ENCODE measurements around the gene LRRC49.

- TF ChIP-seq, protein P1, sequence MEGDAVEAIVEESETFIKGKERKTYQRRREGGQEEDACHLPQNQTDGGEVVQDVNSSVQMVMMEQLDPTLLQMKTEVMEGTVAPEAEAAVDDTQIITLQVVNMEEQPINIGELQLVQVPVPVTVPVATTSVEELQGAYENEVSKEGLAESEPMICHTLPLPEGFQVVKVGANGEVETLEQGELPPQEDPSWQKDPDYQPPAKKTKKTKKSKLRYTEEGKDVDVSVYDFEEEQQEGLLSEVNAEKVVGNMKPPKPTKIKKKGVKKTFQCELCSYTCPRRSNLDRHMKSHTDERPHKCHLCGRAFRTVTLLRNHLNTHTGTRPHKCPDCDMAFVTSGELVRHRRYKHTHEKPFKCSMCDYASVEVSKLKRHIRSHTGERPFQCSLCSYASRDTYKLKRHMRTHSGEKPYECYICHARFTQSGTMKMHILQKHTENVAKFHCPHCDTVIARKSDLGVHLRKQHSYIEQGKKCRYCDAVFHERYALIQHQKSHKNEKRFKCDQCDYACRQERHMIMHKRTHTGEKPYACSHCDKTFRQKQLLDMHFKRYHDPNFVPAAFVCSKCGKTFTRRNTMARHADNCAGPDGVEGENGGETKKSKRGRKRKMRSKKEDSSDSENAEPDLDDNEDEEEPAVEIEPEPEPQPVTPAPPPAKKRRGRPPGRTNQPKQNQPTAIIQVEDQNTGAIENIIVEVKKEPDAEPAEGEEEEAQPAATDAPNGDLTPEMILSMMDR (conservative IDR thresholded peaks at IDR 0.05; ENCODE audit: low read length), result no peak
- no peak for TF ChIP-seq EZH2phosphoT487 (IDR thresholded peaks at IDR 0.05; ENCODE audit: borderline replicate concordance, low read depth, low read length)
These were observed 38.0 kb upstream of the LRRC49 start for GRCh38 chr15:70854666-70854976.
